NCI-H146 (cell line): ENCODE data around the gene CTNNA3.

ENCODE experiments used
- DNase-seq: peaks from one replicate; lab custom pipeline; 2025; lab: John Stamatoyannopoulos, UW

The CTNNA3 gene

DNA sequence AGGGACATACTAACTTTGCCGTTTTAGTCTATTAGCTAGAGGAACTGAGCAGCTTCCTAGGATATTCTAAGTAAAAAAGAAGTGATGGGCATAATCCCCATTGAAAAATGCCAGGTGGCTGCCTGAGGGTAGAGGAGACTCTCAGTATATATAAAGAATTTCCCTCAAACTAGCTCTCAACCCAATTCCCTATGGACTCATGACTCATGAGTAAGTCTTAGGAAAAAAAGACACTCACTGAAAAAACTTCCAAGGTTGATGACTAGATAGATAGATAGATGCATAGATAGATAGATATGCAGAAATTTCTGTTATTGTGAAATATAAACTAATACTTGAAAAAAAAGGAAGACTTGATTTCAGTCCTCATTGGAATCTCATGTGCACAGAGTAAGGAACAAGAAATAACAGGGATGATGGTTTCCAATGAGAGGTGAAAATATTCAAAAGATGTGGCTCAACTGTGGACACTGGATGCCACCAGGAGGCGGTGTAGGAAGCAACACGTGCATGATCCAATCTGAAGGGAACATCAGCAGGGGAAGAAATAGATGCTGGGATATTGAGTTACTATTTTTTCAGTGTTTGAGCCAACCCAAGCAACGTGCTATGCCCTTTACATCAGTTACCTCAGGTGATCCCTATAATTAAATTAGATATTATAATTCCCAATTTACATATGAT, 1481.1 kb downstream of the CTNNA3 start:
- peak; percentile 12 for DNase-seq

DNA sequence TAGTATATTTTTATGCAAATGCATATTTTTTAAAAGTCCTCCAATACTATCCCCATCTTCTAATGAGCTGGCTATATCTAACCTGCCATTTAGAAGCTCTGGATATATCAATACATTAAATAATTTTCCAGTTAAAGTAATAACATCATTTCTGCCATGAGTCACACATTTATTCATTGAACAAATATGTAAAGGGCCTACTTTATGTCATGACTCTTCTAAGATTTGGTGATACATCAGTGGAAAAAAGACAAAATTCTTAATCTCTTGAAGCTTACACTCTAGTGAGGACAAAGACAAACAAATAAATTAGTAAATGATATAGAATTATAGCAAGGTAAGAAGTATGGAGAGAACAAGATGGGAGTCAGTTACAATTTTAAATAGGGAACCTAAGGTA, 1487.0 kb downstream of the CTNNA3 start:
- no peak for DNase-seq

DNA sequence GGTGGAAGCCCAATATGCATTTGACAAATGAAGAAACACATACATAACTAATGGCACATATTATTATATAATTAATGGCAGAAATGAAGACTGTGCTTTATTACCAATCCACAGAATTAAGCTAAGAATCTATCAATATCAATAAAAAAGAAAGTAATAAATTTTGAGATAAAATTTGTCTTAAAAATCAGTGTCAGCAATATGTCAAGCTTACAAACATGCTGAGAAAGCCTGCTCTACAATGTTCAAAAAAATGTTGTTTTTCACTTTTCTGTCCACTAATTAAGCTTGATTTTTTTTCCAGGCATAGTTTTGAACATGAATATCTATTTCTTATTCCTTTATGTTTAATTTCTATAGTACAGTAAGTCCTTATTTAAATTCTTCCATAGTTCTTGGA, 1491.2 kb downstream of the CTNNA3 start:
- DNase-seq = no peak

DNA sequence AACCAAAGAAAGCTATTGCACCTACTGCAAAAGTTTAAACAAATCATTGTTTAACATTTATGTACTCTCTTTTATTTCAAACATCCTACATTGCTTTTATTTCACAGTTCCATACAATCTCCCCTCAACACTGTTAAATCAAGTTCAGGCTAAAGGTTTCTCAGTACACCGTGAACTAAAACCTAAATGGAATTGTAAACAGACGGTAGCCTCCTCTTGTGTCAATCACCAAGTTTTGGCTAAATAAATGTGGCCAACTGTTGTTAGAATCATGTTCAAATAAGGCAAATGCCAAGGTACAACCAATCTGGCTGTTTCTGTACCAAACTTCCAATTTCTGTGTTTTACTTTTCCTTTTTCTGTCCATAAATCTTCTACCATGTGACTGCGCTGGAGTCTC, 1493.9 kb downstream of the CTNNA3 start:
- no peak for DNase-seq

DNA sequence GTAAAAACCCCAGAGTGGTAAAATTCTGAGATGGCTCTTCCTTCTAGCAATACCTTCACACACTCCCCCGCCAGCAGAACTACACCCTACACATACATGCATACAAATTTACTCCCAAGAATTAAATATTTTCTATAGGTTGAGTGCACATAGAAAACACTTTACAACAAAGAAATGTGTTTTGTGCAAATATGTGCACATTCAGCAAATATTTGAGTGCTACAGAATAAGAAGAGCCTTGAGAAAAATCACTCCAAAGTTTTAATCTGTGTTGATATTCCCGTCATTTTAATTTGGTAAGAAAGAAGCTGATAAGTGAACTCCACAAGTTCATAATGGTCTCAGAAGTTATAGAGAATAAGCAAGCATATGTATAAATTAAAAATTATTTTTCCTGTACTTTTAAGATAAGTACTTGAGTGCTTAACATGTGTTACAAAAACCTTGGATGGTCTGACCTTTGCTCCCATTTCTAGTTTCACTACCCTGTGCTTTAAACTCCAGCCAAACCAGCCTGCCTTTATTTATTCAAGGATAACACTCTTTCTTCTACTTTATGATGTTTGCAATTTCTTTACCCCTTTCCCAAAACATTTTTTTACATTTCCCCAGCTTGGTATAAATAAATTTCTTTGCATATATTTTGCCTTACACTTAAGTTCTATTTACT, 1503.7 kb downstream of the CTNNA3 start:
- no peak for DNase-seq

DNA sequence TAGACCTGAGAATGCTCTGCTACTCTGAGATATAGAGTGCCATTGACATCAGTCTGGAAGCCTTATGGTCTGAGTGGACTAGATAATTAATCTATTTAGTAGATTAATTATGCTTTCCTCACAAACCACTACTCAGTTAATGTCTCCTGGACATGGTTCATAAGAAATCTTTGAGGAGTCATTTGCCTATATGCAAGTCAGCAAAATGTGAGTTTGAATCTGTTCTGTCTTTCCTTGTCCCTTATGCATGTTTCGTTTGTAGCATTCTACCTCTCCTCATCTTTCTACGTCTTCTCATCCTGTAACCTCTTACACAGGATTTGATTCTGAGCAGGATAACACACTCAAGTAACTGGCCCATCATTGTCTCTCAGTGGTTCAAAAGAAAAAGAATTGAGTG, 1505.6 kb downstream of the CTNNA3 start:
- no peak for DNase-seq

DNA sequence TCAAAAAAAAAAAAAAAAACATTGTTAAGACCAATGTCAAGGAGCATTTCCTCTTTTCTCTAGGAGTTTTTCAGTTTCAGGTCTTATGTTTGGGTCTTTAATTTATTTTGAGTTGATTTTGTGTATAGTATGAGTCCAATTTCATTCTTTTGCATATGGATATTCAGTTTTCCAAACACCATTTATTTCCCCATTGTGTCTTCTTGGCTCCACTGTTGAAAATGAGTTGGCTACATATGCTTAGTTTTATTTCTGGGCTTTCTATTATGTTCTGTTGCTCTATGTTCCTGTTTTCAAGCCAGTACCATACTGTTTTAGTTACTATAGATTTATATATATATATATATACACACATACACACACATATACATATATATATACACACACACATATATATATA, 1506.7 kb downstream of the CTNNA3 start:
- DNase-seq = no peak

DNA sequence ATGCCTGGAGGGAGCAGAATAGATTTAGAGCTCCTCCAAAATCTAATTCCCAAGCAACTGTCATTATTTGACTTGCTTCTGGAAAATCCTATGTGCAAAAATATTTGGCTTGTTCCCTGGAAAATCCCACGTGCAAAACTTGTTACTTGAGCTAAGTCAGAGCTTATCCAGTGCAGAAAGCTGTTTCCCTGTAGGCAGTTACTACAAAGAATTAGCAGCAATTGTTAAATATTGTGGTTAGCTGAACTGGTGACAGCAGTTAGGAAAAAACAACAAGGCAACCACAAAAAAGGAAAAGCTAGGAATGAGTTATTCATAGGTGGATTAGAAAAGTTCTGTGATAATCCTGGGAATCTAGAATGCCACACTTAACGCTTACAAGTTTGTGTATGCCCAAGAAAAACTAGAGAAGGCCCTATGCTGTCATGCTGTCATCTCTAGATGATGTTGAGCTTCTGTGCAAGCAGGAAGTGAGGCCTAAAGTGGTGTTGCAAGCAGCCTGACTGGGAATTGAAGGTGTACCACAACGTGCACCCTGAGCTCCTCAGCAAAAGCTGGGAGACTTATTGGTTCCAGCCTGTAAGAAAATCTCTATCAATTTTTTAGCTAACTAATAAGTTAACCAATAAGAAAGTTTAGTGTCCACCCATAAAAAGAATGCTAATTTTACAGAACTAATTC, 1508.8 kb downstream of the CTNNA3 start:
- DNase-seq = no peak

DNA sequence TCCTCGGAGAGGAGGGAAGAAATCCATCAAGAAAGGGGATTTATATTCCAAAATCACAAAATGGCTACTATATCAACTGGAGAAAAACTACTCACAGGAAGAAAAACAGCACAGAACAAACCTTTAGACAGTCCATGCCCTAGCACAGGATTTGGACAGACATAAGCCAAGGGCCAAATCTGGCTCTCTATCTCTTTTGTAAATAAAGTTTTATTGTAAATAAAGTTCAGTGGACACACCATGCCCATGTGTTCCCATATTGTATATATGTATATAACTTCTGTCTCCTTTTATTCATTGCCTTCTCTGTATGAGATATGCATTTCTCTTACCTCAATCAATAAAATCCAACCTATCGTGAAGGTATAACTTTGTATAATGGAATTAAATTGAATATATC, 1513.0 kb downstream of the CTNNA3 start:
- DNase-seq = no peak

DNA sequence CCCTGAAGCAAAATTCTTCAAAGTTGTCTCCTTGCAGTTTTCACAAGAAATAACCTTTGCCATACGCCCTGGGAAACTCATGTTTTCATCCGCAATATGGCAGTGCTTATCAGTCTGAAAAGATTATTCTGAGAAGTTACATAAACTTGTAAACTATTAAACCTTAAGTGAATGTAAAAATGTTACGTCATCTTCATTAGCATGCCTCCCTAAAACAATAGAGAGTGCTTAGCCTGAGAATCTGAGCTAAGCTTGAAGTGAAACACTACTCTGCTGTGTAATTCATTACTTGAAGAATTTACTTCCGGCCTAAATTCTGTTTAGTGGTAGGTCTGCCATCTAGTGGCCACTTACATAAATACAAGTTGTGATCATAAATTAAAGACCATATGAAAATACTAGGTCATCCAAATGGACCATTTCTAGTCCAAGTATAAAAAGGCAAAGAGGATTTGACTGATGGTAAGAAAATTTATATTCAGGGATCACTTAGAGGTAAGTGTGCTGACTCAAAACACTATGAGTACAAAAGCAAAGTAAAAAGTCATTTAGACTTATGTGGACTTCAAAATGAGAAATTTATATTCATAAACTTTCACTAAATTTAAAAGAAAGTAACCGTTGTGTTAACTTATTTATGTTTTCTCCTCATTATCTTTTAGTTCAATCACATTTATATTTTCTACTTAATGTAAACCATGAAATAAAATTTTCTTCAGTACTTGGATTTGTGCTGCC, 1515.2 kb downstream of the CTNNA3 start:
- peak; percentile 48 for DNase-seq

DNA sequence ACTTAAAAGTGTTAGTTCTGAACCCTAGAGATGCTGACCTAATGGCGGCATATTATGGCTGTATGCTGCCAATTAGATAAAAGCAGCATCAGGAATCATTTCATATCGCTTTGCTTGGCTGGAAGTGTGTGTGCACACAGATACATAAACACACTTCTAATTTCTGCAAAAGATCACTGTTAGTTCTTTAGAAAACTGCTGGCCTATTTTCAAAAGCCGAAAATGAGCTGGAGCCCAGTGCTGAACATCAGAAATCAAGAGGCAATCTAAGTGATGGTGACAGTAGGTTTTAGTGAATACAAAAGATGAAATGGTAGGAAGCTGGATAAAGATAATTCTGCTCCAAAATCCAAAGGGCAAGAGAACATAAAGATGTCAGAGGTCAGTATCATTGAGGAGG, 1516.0 kb downstream of the CTNNA3 start:
- DNase-seq = no peak

DNA sequence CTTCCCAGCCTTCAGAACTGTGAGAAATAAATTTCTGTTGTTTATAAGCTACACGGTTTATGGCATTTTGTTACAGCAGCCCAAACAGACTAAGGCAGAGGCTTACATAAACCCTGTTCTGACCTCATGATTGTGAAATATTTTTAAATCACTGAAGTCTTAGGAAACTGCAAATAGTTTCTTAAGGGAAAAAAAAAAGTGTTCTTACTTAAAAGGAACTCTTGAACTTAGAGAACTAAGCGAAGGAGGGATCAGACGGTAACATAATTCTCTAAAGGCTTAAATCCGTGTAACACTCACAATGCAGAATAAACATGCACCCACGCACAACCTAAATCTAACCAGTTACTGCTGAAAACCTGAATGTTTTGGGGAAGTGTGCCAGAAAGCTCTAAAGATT, 1519.2 kb downstream of the CTNNA3 start:
- DNase-seq = no peak

DNA sequence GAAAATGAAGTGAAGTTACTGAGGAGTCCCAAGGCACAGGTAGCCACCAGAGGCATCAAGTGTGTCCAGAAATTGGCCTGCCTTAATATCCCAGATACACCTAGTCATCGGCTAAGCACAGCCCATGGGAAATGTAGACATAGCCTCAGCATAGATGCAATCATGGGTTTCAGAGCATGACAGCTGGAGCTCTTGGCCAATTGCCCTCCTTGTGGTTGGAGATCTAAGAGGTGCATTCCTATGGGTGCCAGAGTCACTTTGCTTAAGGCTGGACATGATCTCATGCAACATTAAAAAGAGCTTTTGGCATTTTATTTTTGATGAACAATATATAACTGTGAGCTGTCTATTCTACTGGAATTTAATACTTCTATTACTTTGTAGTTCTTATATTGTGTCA, 1528.2 kb downstream of the CTNNA3 start:
- no peak for DNase-seq

DNA sequence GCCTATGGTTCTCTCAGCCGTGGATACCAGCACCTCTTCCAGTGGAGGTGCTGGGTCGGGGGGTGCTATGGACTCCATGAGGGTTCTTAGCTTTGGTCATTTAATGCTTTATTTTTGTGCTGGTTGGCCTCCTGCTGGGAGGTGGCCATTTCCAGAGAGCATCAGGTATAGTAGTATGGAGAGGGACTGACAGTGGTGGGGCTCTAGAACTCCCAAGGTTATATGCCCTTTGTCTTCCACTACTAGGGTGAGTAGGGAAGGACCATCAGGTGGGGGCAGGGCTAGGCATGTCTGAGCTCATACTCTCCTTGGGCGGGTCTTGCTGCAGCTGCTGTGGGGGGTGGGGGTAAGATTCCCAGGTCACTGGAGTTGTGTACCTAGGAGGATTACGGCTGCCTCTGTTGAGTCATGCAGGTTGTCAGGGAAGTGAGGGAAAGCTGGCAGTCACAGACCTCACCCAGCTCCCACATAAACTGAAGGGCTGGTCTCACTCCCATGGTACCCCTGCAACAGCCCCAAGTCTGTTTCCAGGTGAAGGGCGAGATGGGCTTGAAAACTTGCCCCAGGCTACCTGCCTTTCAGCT, 1533.3 kb downstream of the CTNNA3 start:
- no peak for DNase-seq

DNA sequence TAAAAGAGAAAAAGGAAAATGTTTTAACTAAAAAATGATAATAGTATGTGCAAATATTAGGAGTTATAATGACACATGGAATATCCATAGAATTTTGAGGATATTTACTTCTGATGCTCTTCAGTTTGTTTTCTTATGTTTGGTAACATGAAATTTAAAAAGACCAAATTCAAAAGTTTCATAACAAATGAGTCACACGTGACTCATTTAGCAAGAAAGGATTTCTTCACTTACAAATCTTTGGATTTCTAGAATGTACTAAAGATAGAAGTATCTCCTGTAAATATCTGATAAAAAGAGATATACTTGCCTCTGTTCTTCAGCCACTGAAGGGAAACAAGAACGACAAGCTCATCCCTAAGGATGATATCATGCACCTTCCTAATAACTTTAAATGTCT, 1544.6 kb downstream of the CTNNA3 start:
- no peak for DNase-seq

DNA sequence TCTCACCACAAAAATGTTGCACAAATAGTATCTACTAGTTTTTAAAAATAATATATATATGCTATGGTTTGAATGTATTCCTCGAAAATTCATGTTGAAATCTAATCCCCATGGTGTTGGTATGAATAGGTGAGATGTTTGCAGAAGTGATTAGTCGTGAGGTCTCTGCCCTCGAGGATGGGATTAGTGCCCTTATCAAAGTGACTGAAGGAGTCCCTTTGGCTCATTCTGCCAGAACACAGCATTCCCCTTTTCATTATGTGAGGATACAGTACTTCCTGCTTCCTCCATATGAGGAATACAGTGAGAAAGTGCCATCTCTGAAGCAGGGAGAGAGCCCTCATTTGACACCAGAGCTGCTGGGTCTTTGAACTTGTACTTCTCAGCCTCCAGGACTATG, 1547.7 kb downstream of the CTNNA3 start:
- no peak for DNase-seq

DNA sequence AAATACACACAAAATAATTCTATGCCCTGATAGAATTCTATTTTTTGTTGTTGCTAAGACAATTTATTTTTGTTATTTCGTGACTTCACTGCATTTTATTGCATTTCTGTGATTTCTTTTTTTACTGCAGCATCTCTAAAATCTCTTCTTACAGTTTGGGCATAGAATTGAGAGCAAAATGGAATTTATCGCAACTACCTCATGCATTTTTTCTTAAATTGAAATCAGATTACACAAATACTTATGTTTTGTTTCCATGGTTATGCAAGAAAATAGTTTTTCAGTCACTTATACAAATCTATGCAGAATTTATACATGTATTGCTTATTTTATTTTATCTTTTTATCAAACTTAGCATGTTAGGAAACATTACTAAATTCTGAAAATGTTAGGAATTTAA, 1552.0 kb downstream of the CTNNA3 start:
- no peak for DNase-seq

DNA sequence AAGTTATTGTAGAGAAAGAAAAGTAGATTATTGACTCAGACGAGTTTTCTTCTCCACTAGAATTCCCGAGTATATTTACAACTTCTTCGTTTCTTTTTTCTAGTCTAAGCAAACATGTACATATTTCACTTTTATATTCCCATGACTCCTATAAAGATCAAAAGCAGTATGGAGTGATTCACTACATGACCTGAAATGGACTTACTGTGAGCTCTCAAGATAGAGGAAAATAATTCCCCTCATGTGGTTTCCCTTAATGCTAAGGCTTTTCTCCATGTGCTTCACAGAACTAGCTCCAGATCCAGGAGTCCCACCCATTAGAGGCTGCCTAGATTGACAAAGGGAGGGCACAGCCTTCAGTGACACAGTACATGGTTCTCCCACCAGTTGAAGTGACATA, 1593.2 kb downstream of the CTNNA3 start:
- no peak for DNase-seq

DNA sequence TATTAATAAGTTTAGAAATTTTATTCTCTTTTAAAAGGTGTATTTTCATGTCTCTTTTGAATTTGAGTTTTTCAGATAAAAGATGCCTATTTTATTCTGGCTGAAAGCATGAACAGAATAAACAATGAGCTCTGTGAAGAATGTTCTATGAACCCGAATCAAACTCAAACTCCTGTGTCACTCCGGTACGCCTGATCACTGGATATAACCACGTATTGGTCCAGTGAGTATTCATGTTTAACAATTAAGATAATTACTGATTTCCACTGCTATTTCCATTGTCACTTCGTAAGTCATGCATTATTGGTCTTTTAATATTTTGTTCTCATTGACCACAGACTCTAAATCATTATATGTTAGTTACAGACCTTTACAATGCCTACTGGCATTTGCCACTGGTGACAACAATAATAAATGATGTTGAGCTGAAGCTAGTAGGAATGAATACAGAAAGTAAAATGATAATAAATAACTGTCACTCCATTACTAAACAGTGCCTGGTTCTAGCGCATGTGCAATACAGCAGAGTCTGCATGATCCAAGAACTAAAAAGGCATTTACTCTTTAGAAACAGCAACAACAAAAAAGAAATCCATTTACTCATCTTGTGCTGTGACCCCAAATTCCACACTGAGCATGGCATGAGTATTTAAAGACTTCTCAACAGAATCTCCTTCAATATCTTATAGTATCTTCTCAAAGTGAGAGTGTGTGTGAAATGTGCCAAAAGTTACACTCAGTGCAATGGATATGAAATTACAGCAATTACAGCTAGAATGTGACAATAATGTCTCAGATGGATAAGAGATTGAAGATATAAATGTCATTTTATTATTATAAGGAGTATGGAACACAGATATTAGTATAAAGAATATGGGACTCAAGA, 1597.2 kb downstream of the CTNNA3 start:
- no peak for DNase-seq

DNA sequence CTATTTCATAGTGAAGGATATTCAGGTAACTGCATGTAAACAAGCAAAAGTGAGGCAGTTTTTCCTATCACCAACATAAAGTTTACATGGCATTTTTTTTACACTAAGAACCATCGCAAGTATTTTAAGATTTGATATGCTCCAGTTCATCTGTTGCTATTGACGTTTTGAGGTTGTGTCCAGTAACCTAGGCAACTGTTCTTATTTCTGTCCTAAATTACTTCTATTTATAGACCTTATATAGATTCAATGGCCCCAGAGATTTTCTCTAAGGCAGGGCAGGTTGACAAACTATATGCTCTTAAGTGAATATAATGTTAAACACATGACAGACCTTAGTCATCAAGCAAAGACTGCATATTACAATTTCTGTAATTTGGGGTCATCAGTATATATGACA, 1600.4 kb downstream of the CTNNA3 start:
- DNase-seq = no peak

DNA sequence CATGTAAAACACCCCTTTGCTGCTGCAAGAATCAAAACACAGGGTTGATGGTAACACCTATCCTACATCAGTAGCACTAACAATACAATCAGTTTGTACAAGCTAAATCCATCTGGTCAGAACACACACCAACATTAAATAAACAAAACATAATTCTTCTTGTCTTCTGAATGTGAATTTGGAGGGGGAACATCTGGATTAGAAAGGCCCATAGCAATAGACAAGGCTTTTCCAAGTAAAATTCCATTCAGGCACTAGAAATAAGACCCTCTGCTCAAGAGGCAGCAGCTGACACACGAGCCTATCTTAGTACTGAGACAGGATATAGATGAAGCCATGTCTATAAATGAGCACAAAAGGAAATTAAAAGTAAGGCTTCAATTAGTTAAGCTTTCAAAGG, 1610.1 kb downstream of the CTNNA3 start:
- no peak for DNase-seq
